Lower lobe of right lung (tissue), 2 donors: ENCODE measurements around the gene NKG7. TPM values are rescaled to one million over a fixed set of nuclear protein-coding genes. Genes with fewer than 3 reads are reported as not detected.
A peak's percentile ranks its signal among the peaks of the same experiment; 100 is the strongest.

Experiments used
- ATAC-seq, 2 donors: fragments of 200-7000 bp; cut with Tn5 transposase; one replicate each; pipeline ENCODE4 v1.9.1; 2020 to 2022; ENCODE audit warnings: mild to moderate bottlenecking in 2 of 2, moderate library complexity in 2 of 2
- DNase-seq: peaks from one replicate; pipeline ENCODE4 v3.0.0-alpha.2; 2020
- H3K27ac ChIP-seq: fragments of 200-600 bp; one replicate; pipeline ENCODE4 v1.8.0; 2022
- H3K27me3 ChIP-seq: fragments of 200-600 bp; one replicate; pipeline ENCODE4 v1.8.0; 2022; ENCODE audit warnings: low read depth
- H3K36me3 ChIP-seq: fragments of 200-600 bp; one replicate; pipeline ENCODE4 v1.8.0; 2022; ENCODE audit warnings: mild to moderate bottlenecking
- H3K4me1 ChIP-seq: fragments of 200-600 bp; one replicate; pipeline ENCODE4 v1.8.0; 2022
- H3K4me3 ChIP-seq: fragments of 200-600 bp; one replicate; pipeline ENCODE4 v1.8.0; 2022; ENCODE audit warnings: mild to moderate bottlenecking
- H3K9me3 ChIP-seq: fragments of 200-600 bp; one replicate; pipeline ENCODE4 v1.8.0; 2022
- intact Hi-C: fragments of 100-400 bp; cut with DNase I; formaldehyde crosslinking; loops from one replicate; pipeline ENCODE4 v1.11.0; 2022
- total RNA-seq: library from RNA; stranded (reverse); fragmentation: NEBNext Ultra II Directional; extraction: Animal tissue kit (Norgen Biotek cat#: 25700); gene quantifications from one replicate; pipeline ENCODE4 v1.2.1, GENCODE V29; 2021
- TF ChIP-seq, protein P1 (sequence below): fragments of 200-600 bp; IDR thresholded peaks from one replicate; pipeline ENCODE4 v1.8.0; 2022; ENCODE audit warnings: antibody characterized with exemption, mild to moderate bottlenecking
- donor health status: DM: no; HTN: yes; CAD: no; lungs with severe emphysema.

NKG7 gene
- total RNA-seq, 1 donor from 2014 or later, result 31.7 TPM

- intact Hi-C loops, result no loop called here
- Histone ChIP-seq H3K27me3 (no peaks in the 10 kb centered on the region), H3K9me3 (no peaks in the 10 kb centered on the region), H3K36me3 (no peaks in the 10 kb centered on the region), H3K27ac (peak overlapping the region; percentile 95), H3K4me1 (peaks cover 35% of the 10 kb centered on the region), H3K4me3 (peak overlapping the region; percentile 86)
- peak; percentile 99 for DNase-seq
- TF ChIP-seq, protein P1, sequence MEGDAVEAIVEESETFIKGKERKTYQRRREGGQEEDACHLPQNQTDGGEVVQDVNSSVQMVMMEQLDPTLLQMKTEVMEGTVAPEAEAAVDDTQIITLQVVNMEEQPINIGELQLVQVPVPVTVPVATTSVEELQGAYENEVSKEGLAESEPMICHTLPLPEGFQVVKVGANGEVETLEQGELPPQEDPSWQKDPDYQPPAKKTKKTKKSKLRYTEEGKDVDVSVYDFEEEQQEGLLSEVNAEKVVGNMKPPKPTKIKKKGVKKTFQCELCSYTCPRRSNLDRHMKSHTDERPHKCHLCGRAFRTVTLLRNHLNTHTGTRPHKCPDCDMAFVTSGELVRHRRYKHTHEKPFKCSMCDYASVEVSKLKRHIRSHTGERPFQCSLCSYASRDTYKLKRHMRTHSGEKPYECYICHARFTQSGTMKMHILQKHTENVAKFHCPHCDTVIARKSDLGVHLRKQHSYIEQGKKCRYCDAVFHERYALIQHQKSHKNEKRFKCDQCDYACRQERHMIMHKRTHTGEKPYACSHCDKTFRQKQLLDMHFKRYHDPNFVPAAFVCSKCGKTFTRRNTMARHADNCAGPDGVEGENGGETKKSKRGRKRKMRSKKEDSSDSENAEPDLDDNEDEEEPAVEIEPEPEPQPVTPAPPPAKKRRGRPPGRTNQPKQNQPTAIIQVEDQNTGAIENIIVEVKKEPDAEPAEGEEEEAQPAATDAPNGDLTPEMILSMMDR, result no peak
- ATAC-seq, result peak; percentile 92 to 96
These were observed 4.7 kb downstream of the NKG7 start for GRCh38 chr19:51367565-51368365.

DNA sequence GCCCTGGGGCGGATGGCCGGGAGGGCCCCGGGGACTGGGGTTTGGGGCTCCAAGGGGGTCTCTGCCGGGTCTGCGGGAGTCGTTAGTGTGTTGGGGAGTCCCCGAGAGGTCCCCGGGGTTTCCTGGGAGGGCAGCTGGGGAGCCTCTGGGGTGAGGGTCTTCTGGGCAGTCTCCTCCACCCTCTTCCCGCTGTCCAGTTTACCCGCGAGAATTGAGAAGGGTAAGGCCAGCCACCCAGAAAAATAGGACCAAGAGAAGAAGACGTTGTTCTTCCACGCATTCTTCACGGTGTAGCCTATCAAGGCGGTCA lies 5.2 kb downstream of the NKG7 start:
- Histone ChIP-seq H3K27me3 (no peaks in the 10 kb centered on the region), H3K9me3 (no peaks in the 10 kb centered on the region), H3K4me1 (peaks cover 41% of the 10 kb centered on the region), H3K4me3 (peak overlapping the region; percentile 86), H3K27ac (peak overlapping the region; percentile 95), H3K36me3 (no peaks in the 10 kb centered on the region)
- ATAC-seq (no peak), DNase-seq (peak; percentile 70)
- intact Hi-C loops, result no loop called here
- TF ChIP-seq, protein P1, result no peak

DNA sequence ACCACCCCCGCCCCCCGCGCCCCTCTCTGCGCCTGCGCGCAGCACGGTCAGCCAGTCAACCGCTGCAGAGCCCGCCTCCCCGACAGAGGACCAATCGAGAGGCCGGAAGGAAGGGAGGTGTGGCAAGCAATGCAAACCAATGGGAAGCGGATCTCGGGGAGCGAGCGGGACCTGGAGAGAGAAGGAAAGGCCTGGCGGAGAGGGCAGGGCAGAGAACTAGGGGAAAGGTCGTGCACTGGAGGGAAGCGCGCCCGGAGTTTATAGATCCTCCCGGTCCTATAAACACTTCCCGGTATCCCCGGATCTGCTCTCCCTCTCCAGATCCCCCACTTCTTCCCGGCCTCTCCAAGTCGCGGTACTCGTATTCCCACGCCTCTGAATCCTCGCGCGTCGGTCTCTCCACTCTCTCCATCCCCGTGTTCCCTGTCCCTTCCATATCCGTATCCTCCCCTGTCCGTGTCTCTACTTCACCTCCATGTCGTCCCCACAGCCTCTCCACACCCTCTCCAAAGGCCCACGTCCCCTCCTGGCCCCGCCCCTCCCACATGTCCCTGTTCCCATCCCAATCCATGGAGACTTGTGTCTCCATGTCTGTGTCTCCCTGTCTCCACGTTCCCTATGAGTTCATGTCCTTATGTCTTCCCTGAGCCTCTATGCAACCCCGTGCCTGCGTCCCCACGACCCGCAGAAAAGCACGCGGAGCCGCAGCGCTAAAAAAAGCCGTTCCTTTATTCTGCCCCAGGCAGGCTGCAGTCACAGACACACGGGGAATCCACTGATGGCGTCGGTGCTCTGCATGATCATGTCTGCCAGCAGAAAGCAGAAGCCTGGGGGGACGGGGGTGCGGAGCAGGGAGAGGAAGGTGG lies 5.8 kb downstream of the NKG7 start:
- peaks cover 41% of the 10 kb centered on the region for H3K4me1 ChIP-seq
- peak overlapping the region; percentile 95 for H3K27ac ChIP-seq
- TF ChIP-seq, protein P1, result no peak
- ATAC-seq (peak; percentile 87 to 89), DNase-seq (peak; percentile 99)
- no peaks in the 10 kb centered on the region for H3K9me3 ChIP-seq
- H3K36me3 ChIP-seq, result no peaks in the 10 kb centered on the region
- intact Hi-C loops, result no loop called here
- no peaks in the 10 kb centered on the region for H3K27me3 ChIP-seq
- H3K4me3 ChIP-seq, result peak overlapping the region; percentile 86

DNA sequence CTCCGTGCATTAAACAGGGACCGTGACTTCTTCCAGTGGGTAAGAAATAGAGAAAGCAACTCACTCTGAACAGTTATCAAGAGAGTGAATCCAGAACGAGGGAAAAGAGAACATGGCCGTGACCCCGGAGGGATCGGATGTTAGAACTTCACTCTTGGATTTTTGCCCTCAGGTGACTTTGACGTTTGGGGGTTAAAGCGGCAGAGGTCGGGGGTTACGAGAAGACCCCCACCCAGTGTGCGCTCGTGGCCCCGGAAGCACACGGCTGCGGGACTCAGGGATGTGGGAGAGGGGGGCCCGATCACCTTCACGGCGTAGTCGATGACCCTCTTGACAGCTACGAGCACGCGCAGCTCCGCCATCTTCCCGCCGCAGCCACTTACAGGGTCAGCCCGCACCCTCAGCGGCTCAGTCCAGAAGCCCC lies 6.5 kb downstream of the NKG7 start, which contains the start of gene ETFB:
Gene ETFB, minus strand, starts transcription at position 424 of the 424 bp plus-strand sequence. Its CDS starts 62 bp downstream, at position 362.
- Histone ChIP-seq H3K27ac (peak within 1 kb of the TSS; percentile 95), H3K4me1 (peaks cover 41% of the 10 kb centered on the region), H3K4me3 (peak within 1 kb of the TSS; percentile 86), H3K9me3 (no peaks in the 10 kb centered on the region), H3K36me3 (no peaks in the 10 kb centered on the region), H3K27me3 (no peaks in the 10 kb centered on the region)
- ATAC-seq (no peak), DNase-seq (no peak)
- TF ChIP-seq, protein P1, result no peak
- intact Hi-C loops, result no loop called here

- DNase-seq (no peak), ATAC-seq (no peak)
- Histone ChIP-seq H3K36me3 (no peaks in the 10 kb centered on the region), H3K9me3 (no peaks in the 10 kb centered on the region), H3K27me3 (no peaks in the 10 kb centered on the region), H3K4me3 (peak overlapping the region; percentile 86), H3K4me1 (peaks cover 41% of the 10 kb centered on the region), H3K27ac (peak overlapping the region; percentile 95)
- TF ChIP-seq, protein P1, result peak; percentile 5
- intact Hi-C loops, result no loop called here
These were observed 7.1 kb downstream of the NKG7 start for GRCh38 chr19:51365211-51365964.
